GM18505 (cell line): ENCODE results near the gene ZNF692.
A peak's percentile ranks its signal among the peaks of the same experiment; 100 is the strongest.
"Not testable (repeated sequence)": the region's sequence is repeated elsewhere in the genome, so short reads cannot be mapped to it uniquely, and the experiment has no call there.

Experiments
- ATAC-seq: cut with Tn5 transposase; IDR thresholded peaks from one replicate; pipeline ENCODE4 v1.9.1; 2021; ENCODE audit not compliant: unreplicated experiment
- POLR2A ChIP-seq: IDR thresholded peaks from 4 replicates; pipeline ENCODE4 v1.6.1; 2011; ENCODE audit warnings: borderline replicate concordance; ENCODE audit not compliant: insufficient read depth, insufficient read length; ENCODE audit errors: extremely low read depth

ZNF692 gene

DNA sequence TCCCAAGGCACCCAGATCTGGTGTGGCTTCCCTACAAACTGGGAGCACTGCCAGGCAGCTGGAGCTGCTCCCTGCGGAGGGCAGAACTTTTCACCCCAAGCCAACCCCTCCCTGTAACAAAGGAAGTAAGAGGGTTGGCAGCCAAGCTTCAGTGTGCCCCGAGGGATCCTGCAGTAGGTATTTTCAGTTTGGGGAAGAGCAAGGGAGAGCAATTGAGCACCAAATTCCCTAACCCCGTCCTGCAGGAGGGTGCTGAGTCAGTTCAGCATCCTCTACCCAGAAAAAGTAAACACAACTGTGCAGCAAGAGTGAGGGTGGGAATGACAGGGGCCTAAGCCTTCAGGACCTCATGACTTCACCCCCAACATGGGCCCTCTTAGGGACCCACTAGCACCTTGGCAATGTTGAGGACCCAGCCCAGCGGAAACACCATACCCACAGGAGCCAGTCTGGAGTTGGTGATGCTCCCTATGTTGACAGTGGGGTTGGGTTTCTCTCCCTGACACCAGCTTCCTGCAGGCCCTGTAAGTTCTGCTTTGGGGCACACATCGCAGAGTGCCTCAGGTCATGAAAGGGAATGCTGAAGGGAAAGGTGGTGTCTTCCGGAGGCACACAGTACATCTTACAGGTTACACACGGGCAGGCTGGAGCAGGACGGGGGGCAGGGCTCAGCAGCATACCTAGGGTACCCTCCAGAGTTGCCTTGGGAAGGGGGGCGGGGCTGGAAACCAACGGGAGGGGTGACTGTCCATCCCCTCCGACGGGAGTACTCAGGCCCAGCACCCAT lies 48.0 kb downstream of the ZNF692 start:
- TF ChIP-seq POLR2A = no peak
- no peak for ATAC-seq

- TF ChIP-seq POLR2A = no peak
- no peak for ATAC-seq
These were observed 48.7 kb downstream of the ZNF692 start for GRCh38 chr1:248810000-248810726.

DNA sequence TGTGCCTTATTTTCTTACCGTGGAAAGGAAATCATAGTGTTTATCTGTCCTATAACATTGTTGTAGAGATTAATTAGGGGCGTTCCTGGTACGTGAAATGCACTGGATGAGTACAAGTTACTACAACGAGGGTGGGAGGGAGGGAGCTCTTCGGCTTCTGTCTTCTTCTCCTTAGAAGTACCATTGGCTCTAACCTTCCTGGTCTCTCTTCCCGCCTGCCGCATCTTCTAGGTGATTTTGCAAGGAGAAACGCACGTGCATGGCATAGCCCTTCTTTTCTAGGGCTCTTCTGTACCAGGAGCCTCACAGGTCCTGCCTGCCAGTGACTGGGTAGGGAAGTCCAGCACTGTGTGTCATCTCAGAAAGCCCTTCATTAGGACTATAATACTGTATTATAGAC lies 50.0 kb downstream of the ZNF692 start:
- TF ChIP-seq POLR2A = no peak
- no peak for ATAC-seq

DNA sequence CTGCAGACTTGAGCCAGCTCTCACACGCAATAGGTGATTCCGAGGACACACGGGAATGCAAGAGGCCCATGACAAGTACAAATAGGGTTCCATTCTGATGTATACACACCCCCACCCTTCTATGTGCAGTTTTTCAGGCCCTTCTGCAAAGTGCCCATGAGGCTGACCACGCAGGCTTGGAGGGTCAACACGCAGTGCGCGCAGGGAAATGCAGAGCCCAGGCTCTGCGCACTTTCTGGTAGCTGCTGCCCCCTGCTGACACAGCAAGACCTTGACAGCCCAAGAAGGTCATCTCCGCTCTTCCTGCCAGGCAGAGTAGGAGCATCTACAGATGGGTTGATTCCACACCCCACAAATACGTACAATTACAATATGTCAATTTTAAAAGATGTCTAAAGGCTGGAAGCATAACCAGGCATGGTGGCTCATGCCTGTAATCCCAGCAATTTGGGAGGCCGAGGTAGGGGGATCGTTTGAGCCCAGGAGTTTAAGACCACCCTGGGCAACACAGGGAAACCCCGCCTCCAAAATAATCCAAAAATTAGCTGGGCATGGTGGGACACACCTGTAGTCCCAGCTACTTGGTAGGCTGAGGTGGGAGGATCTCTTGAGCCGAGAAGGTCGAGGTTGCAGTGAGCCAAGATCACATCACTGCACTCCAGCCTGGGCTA lies 51.7 kb downstream of the ZNF692 start:
- TF ChIP-seq POLR2A = no peak
- peak; percentile 44 for ATAC-seq

GRCh38 chr1:248805876-248806275 lies 53.0 kb downstream of the ZNF692 start:
- ATAC-seq = no peak
- no peak for TF ChIP-seq POLR2A

DNA sequence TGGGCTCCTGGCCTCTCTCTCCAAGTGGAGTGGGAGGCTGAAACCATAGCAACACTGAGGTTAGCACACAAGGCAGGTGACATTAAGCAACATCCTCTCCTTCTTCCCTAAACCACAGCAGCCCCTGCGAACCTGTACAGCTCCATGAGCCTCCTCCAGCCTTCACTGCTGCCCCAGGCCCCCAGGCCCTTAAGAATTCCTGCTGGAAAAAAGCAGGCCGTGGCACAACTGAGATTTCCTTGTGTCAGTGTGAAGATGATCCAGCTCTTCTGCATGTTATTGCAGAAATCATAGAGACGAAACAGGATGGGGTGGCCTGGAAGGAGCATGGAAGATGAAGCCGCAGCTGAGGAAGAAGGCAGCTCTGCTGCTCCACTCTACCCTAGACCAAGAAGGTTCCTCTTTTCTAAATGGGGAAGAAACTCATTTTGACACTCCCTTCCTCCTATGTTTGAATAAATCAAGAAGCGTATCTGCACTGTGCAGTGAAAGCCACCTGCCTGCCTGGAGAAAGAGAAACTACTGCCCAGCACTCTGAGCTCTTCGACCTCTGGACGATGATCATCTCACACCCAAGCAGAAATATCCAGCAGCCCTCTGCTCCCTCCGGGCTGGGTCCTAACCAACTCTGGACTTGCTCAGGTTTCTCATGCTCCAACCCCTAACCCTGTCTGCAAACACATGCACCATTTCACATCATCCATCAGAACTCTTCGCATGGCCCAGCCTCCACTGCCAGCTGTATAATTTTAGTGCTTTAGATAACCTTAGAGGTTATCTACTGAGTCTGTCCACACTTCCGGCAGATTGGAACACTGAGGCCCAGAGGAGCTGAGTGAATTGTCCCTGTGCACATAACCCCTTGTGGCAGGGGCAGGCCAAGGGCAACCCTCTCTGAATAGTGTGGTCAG lies 53.9 kb downstream of the ZNF692 start:
- peak; percentile 94 for ATAC-seq
- peak; percentile 41 for TF ChIP-seq POLR2A

DNA sequence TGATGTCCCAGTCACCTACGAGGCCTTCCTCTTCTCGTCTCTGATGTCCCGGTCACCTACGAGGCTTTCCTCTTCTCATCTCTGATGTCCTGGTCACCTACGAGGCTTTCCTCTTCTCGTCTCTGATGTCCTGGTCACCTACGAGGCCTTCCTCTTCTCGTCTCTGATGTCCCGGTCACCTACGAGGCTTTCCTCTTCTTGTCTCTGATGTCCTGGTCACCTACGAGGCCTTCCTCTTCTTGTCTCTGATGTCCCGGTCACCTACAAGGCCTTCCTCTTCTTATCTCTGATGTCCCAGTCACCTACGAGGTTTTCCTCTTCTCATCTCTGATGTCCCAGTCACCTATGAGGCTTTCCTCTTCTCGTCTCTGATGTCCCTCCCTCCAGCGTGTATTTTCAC lies 55.4 kb downstream of the ZNF692 start:
- not testable (repeated sequence) for ATAC-seq

- ATAC-seq = no peak
- no peak for TF ChIP-seq POLR2A
These were observed 56.4 kb downstream of the ZNF692 start for GRCh38 chr1:248802454-248802853.

DNA sequence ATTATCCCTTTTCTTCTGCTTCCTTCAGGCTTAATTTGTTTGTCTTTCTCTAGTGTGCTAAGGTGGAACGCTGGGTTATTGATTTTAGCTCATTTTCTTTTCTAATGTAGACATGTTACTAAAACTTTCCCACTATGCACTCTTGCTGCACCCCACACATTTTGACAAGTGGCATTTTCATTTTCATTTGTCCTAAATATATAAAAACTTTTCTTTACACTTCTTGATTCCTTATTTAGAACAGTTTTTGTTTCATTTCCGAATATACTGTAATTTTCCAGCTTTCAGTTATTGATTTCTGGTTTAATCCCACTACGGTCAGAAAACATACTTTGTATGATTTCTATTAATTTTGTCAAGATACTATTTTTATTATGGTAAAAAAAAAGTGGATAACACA lies 58.4 kb downstream of the ZNF692 start:
- no peak for ATAC-seq
- no peak for TF ChIP-seq POLR2A
